SK-N-MC (cell line): Measurements from ENCODE around the gene KIF26A.

Experiments
- DNase-seq: peaks from one replicate; pipeline ENCODE4 v3.0.0-alpha.2; 2011; ENCODE audit warnings: low read depth, low spot score
- H3K27ac ChIP-seq: fragments of 200-600 bp; sonication (generic); 2 replicates; pipeline ENCODE4 v1.5.1; 2016; ENCODE audit warnings: mixed run types
- H3K36me3 ChIP-seq: fragments of 200-600 bp; sonication (generic); 2 replicates; pipeline ENCODE4 v1.6.1; 2017; ENCODE audit warnings: antibody characterized with exemption, low read length, mixed read lengths; ENCODE audit not compliant: insufficient read depth
- H3K4me3 ChIP-seq: fragments of 200-600 bp; sonication (generic); 2 replicates; pipeline ENCODE4 v1.5.1; 2016
- H3K9ac ChIP-seq: fragments of 200-600 bp; sonication (generic); 2 replicates; pipeline ENCODE4 v1.8.0; 2017; ENCODE audit warnings: mixed run types, mixed read lengths; ENCODE audit not compliant: insufficient read length
- H3K9me3 ChIP-seq: fragments of 200-600 bp; sonication (generic); 2 replicates; pipeline ENCODE4 v1.6.1; 2017; ENCODE audit warnings: low read depth, mild to moderate bottlenecking, antibody characterized with exemption, low read length, moderate library complexity, mixed read lengths
- EZH2 ChIP-seq: fragments of 200-600 bp; sonication (generic); IDR thresholded peaks from one replicate; pipeline ENCODE4 v1.6.1; 2017; ENCODE audit warnings: antibody characterized with exemption
- FOXP2 ChIP-seq: optimal IDR thresholded peaks from 2 replicates; pipeline ENCODE3; 2011; ENCODE audit warnings: mild to moderate bottlenecking, moderate library complexity; ENCODE audit not compliant: insufficient read depth; ENCODE audit errors: extremely low read length, control extremely low read depth
- POLR2AphosphoS5 ChIP-seq: IDR thresholded peaks from 2 replicates; pipeline ENCODE4 v1.6.1; 2012; ENCODE audit warnings: mild to moderate bottlenecking, low read depth, low read length, borderline replicate concordance

Gene KIF26A

GRCh38 chr14:104138098-104138717, at the start of gene KIF26A:
Gene KIF26A, plus strand, starts transcription at chr14:104138587. Its CDS starts 136 bp downstream, at chr14:104138723.
- Histone ChIP-seq H3K4me3 (peak within 1 kb of the TSS; percentile 82), H3K9ac (peak within 1 kb of the TSS; percentile 72), H3K9me3 (no peaks in the 10 kb centered on the region), H3K27ac (no peak within 1 kb of the TSS), H3K36me3 (no peaks in the 10 kb centered on the region)
- TF ChIP-seq EZH2 = no peak
- TF ChIP-seq FOXP2 = no peak
- TF ChIP-seq POLR2AphosphoS5 = no peak
- no peak for DNase-seq

GRCh38 chr14:104090071-104090748, 48.2 kb upstream of the KIF26A start:
- Histone ChIP-seq H3K4me3 (no peak overlapping the region), H3K9me3 (no peaks in the 10 kb centered on the region), H3K27ac (no peak overlapping the region), H3K36me3 (no peaks in the 10 kb centered on the region), H3K9ac (no peak overlapping the region)
- TF ChIP-seq EZH2 (no peak), FOXP2 (no peak), POLR2AphosphoS5 (no peak)
- no peak for DNase-seq

- DNase-seq = no peak
- Histone ChIP-seq H3K9me3 (no peaks in the 10 kb centered on the region), H3K27ac (no peak overlapping the region)
Observed at GRCh38 chr14:104091061-104091926, 47.1 kb upstream of the KIF26A start.

GRCh38 chr14:104091927-104092771, 46.2 kb upstream of the KIF26A start:
- no peak for TF ChIP-seq FOXP2
- TF ChIP-seq EZH2 = no peak
- TF ChIP-seq POLR2AphosphoS5 = no peak
- Histone ChIP-seq H3K9me3 (no peaks in the 10 kb centered on the region), H3K36me3 (no peaks in the 10 kb centered on the region), H3K4me3 (no peak overlapping the region), H3K27ac (no peak overlapping the region), H3K9ac (no peak overlapping the region)
- DNase-seq = no peak

More at GRCh38 chr14:104091061-104091926, 47.1 kb upstream of the KIF26A start:
- TF ChIP-seq POLR2AphosphoS5 (no peak), EZH2 (no peak), FOXP2 (no peak)
- Histone ChIP-seq H3K4me3 (no peak overlapping the region), H3K9ac (no peak overlapping the region), H3K36me3 (no peaks in the 10 kb centered on the region)

GRCh38 chr14:104092931-104093365, 45.4 kb upstream of the KIF26A start:
- H3K4me3 ChIP-seq = no peak overlapping the region

GRCh38 chr14:104093366-104094055, 44.9 kb upstream of the KIF26A start:
- H3K27ac ChIP-seq = no peak overlapping the region
- DNase-seq = no peak
- H3K36me3 ChIP-seq = no peaks in the 10 kb centered on the region
- H3K9me3 ChIP-seq = no peaks in the 10 kb centered on the region
- no peak overlapping the region for H3K4me3 ChIP-seq
- H3K9ac ChIP-seq = no peak overlapping the region
- TF ChIP-seq EZH2 = no peak
- TF ChIP-seq POLR2AphosphoS5 = no peak
- no peak for TF ChIP-seq FOXP2

More at GRCh38 chr14:104092931-104093365, 45.4 kb upstream of the KIF26A start:
- no peak for TF ChIP-seq FOXP2
- TF ChIP-seq EZH2 = no peak
- TF ChIP-seq POLR2AphosphoS5 = no peak
- Histone ChIP-seq H3K27ac (no peak overlapping the region), H3K9me3 (no peaks in the 10 kb centered on the region), H3K36me3 (no peaks in the 10 kb centered on the region), H3K9ac (no peak overlapping the region)
- no peak for DNase-seq

- TF ChIP-seq POLR2AphosphoS5 (no peak), FOXP2 (no peak), EZH2 (no peak)
- Histone ChIP-seq H3K4me3 (peak overlapping the region; percentile 30; the same call in 1 of the 2 replicates), H3K27ac (no peak overlapping the region), H3K36me3 (no peaks in the 10 kb centered on the region), H3K9me3 (no peaks in the 10 kb centered on the region), H3K9ac (no peak overlapping the region)
- no peak for DNase-seq
Observed at GRCh38 chr14:104094056-104094708, 44.2 kb upstream of the KIF26A start.
